ENCODE results near the gene LRP1B.

DNA sequence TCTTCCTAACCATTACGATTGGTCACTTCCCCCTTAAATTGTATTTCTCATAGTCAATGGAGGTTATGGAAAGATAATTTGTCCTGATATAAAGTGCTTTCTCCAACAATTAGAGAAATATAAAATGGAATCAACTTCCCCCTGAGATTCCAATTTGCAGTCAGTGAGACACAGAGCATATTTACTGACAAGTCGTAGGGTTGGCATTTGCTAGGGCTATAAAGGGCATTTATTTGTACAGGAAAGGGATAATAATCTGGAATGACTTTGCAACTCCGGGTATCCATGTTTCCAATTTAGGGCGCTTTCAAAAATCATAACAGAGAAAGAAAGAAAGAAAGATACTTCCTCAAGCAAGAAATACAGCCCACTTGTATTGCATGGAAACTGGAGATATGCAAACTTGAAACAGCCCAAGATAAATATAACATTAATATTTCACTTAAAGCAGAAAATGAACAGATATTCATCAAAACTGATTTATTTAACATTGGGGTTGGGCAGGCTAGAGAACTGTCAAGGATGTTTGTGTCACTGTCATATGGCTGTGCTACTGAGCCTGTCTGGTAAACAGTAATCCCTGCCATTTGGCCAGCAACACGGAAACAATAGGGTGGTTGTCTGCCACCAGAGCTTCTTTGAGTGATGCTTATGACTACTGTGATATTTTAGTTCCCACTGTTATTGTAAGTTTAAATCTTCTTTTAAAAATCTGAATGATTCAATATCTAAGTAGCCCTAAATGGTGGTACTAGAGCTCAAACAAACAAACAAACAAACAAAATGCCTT lies 621.8 kb downstream of the LRP1B start:
- TF ChIP-seq, protein P1, sequence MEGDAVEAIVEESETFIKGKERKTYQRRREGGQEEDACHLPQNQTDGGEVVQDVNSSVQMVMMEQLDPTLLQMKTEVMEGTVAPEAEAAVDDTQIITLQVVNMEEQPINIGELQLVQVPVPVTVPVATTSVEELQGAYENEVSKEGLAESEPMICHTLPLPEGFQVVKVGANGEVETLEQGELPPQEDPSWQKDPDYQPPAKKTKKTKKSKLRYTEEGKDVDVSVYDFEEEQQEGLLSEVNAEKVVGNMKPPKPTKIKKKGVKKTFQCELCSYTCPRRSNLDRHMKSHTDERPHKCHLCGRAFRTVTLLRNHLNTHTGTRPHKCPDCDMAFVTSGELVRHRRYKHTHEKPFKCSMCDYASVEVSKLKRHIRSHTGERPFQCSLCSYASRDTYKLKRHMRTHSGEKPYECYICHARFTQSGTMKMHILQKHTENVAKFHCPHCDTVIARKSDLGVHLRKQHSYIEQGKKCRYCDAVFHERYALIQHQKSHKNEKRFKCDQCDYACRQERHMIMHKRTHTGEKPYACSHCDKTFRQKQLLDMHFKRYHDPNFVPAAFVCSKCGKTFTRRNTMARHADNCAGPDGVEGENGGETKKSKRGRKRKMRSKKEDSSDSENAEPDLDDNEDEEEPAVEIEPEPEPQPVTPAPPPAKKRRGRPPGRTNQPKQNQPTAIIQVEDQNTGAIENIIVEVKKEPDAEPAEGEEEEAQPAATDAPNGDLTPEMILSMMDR (IDR thresholded peaks at IDR 0.05; ENCODE audit: low read depth, low read length, poor library complexity, severe bottlenecking), result no peak
- TF ChIP-seq EZH2phosphoT487 (IDR thresholded peaks at IDR 0.05; ENCODE audit: borderline replicate concordance, low read length), result no peak
